Skin epidermis (tissue), 12 donors: ENCODE measurements around the gene MYOZ2.

Source experiments
- H3K27ac ChIP-seq, 21 experiments: fragments of 200-600 bp; sonication (generic) in 11 of 21; one replicate each; pipeline ENCODE4 v1.5.0; 2020; ENCODE audit warnings: mild to moderate bottlenecking in 3 of 21, inconsistent platforms in 2 of 21, moderate library complexity in 2 of 21
- H3K4me3 ChIP-seq, 7 experiments: fragments of 200-600 bp; sonication (generic) in 2 of 7; one replicate each; pipeline ENCODE4 v1.5.0; 2020; ENCODE audit warnings: inconsistent platforms in 2 of 7, mild to moderate bottlenecking in 2 of 7, moderate library complexity in 1 of 7

Gene MYOZ2

GRCh38 chr4:119231491-119231890, 95.9 kb downstream of the MYOZ2 start:
- Histone ChIP-seq H3K4me3 (no peak overlapping the region), H3K27ac (peak overlapping the region in 2 of 21 experiments; percentile 4 to 43)

DNA sequence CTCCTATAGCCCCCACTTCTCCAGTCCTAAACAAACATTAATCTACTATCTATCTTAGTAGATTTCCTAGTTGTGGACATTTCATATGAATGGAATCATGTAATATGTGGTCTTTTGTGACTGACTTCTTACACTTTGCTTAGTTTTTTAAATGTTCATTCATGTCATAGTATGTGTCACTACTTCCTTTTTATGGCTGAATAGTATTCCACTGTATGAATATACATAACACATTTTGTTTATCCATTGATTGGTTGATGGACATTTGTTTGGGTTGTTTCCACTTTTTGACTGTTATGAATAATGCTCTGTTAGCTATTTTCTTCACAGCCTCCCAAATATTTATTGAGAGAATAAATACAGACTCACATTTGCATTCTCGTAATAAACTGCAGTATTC, 96.7 kb downstream of the MYOZ2 start:
- H3K4me3 ChIP-seq = no peak overlapping the region
- no peak overlapping the region for H3K27ac ChIP-seq

- peak overlapping the region in 1 of 21 experiments; percentile 41 for H3K27ac ChIP-seq
- no peak overlapping the region for H3K4me3 ChIP-seq
Measured at GRCh38 chr4:119233191-119233590, 97.6 kb downstream of the MYOZ2 start.

DNA sequence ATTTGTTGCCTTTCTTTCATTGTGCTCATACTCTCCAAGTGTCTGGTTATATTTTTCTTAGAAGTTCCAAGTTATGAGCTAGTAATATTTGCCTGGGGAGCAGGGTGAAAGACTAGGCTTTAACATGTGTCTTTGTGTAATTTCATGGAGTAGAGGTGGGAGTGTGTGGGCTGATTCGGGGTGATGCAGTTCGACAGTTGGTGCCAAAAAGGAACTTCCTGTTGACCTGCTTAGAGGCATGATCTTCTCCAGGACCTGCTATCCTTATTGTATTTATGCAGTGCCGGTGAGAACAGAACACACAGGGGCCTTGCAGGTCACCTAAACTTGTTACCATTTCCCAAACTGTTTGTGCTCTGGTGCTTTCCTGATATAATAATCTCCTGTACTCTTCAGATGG, 98.1 kb downstream of the MYOZ2 start:
- peak overlapping the region in 2 of 21 experiments; percentile 19 to 41 for H3K27ac ChIP-seq
- no peak overlapping the region for H3K4me3 ChIP-seq

DNA sequence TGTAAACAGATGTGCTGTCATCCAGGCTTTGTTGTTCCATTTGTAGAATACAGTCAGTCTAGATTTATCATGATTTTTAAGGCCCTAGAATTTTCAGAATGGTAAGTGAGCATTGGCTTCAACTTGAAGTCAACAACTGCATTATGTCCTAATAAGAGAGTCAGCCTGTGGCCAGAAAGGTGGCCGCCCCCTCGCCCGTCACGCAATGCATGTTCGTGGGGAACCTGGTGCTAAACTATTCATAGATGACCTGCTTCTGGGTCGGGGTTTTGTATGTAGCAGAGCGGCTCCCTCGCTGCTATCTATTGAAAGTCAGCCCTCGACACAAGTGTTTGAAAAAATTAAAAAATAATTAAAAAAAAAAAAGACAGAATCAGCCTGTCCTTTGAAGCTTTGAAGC, 101.6 kb downstream of the MYOZ2 start:
- H3K4me3 ChIP-seq = no peak overlapping the region
- H3K27ac ChIP-seq = no peak overlapping the region
